HG02840 (cell line): ENCODE measurements around the gene BRD8.
A peak's percentile ranks its signal among the peaks of the same experiment; 100 is the strongest.
"Not testable (repeated sequence)": the region's sequence is repeated elsewhere in the genome, so short reads cannot be mapped to it uniquely, and the experiment has no call there.

Experiments used
- ATAC-seq: cut with Tn5 transposase; IDR thresholded peaks from one replicate; pipeline ENCODE4 v1.9.1; 2021; ENCODE audit warnings: mild to moderate bottlenecking, moderate library complexity, moderate number of reproducible peaks; ENCODE audit not compliant: unreplicated experiment, low FRiP score

BRD8 gene

GRCh38 chr5:138178516-138179276, at the start of gene BRD8, which contains the start of gene KIF20A:
Gene BRD8, minus strand, starts transcription at chr5:138178630. Its CDS starts 16 bp downstream, at chr5:138178614.
Gene KIF20A, plus strand, starts transcription at chr5:138179112. Its CDS starts 569 bp downstream, at chr5:138179681.
- ATAC-seq: peak; percentile 88

- ATAC-seq: no peak
Measured at GRCh38 chr5:138226910-138227309, 48.5 kb upstream of the BRD8 start.

GRCh38 chr5:138224712-138225111, 46.3 kb upstream of the BRD8 start:
- no peak for ATAC-seq

GRCh38 chr5:138223532-138223931, 45.1 kb upstream of the BRD8 start:
- no peak for ATAC-seq

- no peak for ATAC-seq
Measured at GRCh38 chr5:138216799-138217198, 38.4 kb upstream of the BRD8 start.

GRCh38 chr5:138213161-138214029, 35.0 kb upstream of the BRD8 start, which contains the start of gene CDC23:
Gene CDC23, minus strand, starts transcription at chr5:138213323. Its CDS starts 11 bp downstream, at chr5:138213312.
- ATAC-seq: peak; percentile 97

- peak; percentile 6 for ATAC-seq
Measured at GRCh38 chr5:138212828-138213160, 34.4 kb upstream of the BRD8 start.

GRCh38 chr5:138210985-138211384, 32.6 kb upstream of the BRD8 start:
- ATAC-seq: no peak

GRCh38 chr5:138193859-138194258, 15.4 kb upstream of the BRD8 start:
- not testable (repeated sequence) for ATAC-seq

GRCh38 chr5:138192826-138193225, 14.4 kb upstream of the BRD8 start:
- ATAC-seq: no peak

- ATAC-seq: no peak
Measured at GRCh38 chr5:138188626-138189025, 10.2 kb upstream of the BRD8 start.

- no peak for ATAC-seq
Measured at GRCh38 chr5:138186002-138186447, 7.6 kb upstream of the BRD8 start.

- ATAC-seq: no peak
Measured at GRCh38 chr5:138182808-138183207, 4.4 kb upstream of the BRD8 start.

GRCh38 chr5:138180841-138181240, 2.4 kb upstream of the BRD8 start:
- no peak for ATAC-seq

GRCh38 chr5:138180183-138180782, 1.9 kb upstream of the BRD8 start:
- ATAC-seq: no peak

- peak; percentile 15 for ATAC-seq
Measured at GRCh38 chr5:138179277-138179857, 937 bp upstream of the BRD8 start.

- peak; percentile 2 for ATAC-seq
Measured at GRCh38 chr5:138177941-138178515, 402 bp downstream of the BRD8 start.

- ATAC-seq: no peak
Measured at GRCh38 chr5:138170299-138170698, 8.1 kb downstream of the BRD8 start.

- ATAC-seq: no peak
Measured at GRCh38 chr5:138169124-138169523, 9.3 kb downstream of the BRD8 start.

- no peak for ATAC-seq
Measured at GRCh38 chr5:138163721-138164120, 14.7 kb downstream of the BRD8 start.
